Measurements from ENCODE around the gene VAV2.

VAV2 gene

DNA sequence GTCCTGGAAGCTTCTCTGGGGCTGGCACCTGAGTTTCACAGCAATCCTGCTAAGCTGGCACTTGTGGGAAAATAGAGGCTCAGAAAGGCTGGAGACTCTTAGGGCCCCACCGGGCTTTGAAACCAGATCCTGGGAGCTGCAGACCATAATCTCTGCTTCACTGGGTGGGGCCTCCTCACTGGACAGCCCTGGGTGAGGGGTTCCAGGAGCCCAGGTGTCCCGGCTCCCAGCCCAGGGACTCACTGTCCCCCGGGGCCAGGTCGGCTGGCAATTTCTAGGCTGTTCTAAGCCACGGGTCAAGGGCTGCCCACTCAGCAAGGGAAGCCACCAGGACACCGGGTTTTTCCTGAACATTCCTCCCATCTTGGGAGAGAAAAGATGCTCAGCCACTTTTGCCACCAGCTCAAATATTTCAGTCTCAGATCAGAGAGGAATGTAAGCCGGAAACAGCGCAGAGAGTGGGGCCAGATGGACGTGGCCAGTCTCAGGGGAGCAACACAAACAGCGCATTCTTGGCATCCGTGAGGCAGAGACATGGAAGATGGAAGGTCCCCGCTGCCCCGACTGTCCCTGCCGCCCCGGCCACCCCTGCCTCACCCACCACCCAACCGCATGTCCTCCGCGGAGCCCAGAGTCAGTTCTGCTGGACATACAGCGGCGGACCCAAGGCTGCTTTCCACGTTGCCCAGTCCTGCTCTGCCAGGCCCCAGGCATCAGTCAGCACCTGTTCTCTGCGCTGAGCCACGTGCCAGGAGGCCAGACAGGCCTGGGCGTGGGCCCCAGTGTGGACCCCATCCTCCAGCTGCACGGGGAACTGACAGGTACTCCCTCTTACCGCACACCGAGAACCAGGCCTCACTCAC, 72.6 kb downstream of the VAV2 start:
- in situ Hi-C loops (cut with HindIII; ENCODE audit: low pct_unique_long_range_greater_than_20kb, low sequenced_read_pairs): no loop called here
- TF ChIP-seq JUND (IDR thresholded peaks at IDR 0.05; ENCODE audit: low read depth): no peak
- DNase-seq (ENCODE audit: low read depth in 1 of 2, low spot score in 1 of 2): no peak

DNA sequence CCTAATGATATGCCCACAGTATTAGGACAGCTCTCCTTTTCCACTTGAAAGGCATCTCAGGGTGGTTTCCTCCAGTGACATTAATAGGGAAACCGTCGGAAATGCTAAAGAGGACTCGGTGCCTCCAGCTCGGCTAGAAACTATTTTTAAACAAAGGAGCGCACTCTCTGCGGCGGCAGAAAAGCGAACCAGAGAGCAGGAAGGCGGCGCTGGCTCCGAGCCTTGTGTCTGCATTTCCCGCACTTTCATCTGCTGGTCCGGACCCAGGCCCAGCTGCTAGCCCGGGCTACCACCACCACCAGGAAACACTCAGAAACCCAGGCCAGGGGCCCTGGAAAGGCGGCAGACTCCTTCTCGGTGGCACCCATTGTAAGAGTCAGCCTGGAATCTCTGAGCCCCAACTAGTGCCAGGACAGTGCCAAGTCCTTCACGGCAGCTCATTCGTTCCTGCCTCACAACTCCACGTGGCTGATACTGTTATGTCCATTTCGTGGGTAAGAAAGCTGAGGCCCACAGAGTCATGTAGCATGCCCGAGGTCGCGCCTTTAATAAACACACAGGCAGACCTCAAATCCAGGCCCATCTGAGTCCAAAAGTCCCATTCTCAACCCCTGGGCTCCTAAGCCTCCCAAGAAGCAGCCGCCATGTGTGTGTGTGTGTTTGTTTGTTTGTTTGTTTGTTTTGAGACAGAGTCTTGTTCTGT, 73.9 kb downstream of the VAV2 start:
- DNase-seq (ENCODE audit: low read depth in 1 of 2, low spot score in 1 of 2): no peak
- no peak for TF ChIP-seq JUND (IDR thresholded peaks at IDR 0.05; ENCODE audit: low read depth)
- in situ Hi-C loops (cut with HindIII; ENCODE audit: low pct_unique_long_range_greater_than_20kb, low sequenced_read_pairs): no loop called here

- no peak for DNase-seq (ENCODE audit: low read depth in 1 of 2, low spot score in 1 of 2)
- in situ Hi-C loops (cut with HindIII; ENCODE audit: low pct_unique_long_range_greater_than_20kb, low sequenced_read_pairs): no loop called here
- TF ChIP-seq JUND (IDR thresholded peaks at IDR 0.05; ENCODE audit: low read depth): no peak
Measured at GRCh38 chr9:133917375-133917774, 74.7 kb downstream of the VAV2 start.

- TF ChIP-seq JUND (IDR thresholded peaks at IDR 0.05; ENCODE audit: low read depth): no peak
- in situ Hi-C loops (cut with HindIII; ENCODE audit: low pct_unique_long_range_greater_than_20kb, low sequenced_read_pairs): no loop called here
- DNase-seq (ENCODE audit: low read depth in 1 of 2, low spot score in 1 of 2): no peak
Measured at GRCh38 chr9:133916159-133916541, 76.0 kb downstream of the VAV2 start.

DNA sequence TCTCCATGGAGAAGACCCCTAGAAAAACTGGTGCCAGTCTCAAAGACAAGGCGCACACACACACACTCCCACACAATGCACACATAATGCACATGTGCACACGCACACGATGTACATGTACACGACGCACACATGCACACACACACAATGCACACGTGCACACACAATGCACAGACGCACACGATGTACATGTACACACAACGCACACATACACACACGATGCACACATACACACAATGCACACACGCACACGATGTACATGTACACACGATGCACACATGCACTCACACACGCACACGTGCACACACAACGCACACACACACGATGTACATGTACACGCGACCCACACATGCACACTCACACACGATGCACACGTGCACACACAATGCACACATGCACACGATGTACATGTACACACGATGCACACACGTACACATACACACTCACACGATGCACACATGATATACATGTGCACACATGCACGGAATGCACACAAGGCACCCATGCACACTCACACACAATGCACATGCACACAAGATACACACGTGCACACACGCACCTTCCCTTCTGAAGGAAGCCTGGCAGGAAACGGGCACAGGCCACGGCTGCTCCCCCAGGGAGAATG, 76.5 kb downstream of the VAV2 start:
- DNase-seq (ENCODE audit: low read depth in 1 of 2, low spot score in 1 of 2): no peak
- in situ Hi-C loops (cut with HindIII; ENCODE audit: low pct_unique_long_range_greater_than_20kb, low sequenced_read_pairs): no loop called here
- TF ChIP-seq JUND (IDR thresholded peaks at IDR 0.05; ENCODE audit: low read depth): no peak

GRCh38 chr9:133914442-133915342, 77.4 kb downstream of the VAV2 start:
- no peak for DNase-seq (ENCODE audit: low read depth in 1 of 2, low spot score in 1 of 2)
- in situ Hi-C loops (cut with HindIII; ENCODE audit: low pct_unique_long_range_greater_than_20kb, low sequenced_read_pairs): no loop called here
- no peak for TF ChIP-seq JUND (IDR thresholded peaks at IDR 0.05; ENCODE audit: low read depth)

GRCh38 chr9:133913571-133914369, 78.4 kb downstream of the VAV2 start:
- no peak for TF ChIP-seq JUND (IDR thresholded peaks at IDR 0.05; ENCODE audit: low read depth)
- no peak for DNase-seq (ENCODE audit: low read depth in 1 of 2, low spot score in 1 of 2)
- in situ Hi-C loops (cut with HindIII; ENCODE audit: low pct_unique_long_range_greater_than_20kb, low sequenced_read_pairs): no loop called here

DNA sequence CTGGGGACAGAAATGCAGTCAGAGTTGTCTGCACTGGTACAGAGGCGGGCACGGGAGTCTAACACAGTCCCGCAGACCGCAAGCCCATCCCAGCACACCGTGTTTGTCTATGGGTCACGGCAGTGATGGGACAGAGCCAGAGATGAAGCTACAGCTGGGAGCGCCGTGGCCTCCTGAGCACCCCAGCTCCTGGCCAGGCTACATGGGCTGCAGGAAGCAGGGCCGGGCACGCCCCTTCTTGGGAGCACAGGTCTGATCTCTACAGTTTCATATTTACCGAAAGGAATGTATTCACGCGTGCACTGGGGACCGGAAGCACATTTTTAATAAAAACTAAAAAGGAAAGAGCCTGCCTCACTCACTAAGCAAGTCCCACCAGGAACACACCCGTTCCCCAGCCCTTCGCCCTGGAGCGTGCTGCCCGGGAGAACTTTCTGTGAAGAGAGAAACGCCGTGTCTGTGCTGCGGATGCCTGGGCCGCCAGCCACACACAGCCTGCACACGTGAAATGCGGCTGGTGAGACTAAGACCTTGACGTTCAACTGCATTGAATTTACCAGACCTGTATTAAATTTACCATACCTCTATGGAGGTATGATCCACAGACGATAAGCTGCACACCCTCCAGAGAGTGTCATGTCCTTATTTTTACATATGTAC, 81.1 kb downstream of the VAV2 start:
- no peak for TF ChIP-seq JUND (IDR thresholded peaks at IDR 0.05; ENCODE audit: low read depth)
- in situ Hi-C loops (cut with HindIII; ENCODE audit: low pct_unique_long_range_greater_than_20kb, low sequenced_read_pairs): no loop called here
- DNase-seq (ENCODE audit: low read depth in 1 of 2, low spot score in 1 of 2): no peak

DNA sequence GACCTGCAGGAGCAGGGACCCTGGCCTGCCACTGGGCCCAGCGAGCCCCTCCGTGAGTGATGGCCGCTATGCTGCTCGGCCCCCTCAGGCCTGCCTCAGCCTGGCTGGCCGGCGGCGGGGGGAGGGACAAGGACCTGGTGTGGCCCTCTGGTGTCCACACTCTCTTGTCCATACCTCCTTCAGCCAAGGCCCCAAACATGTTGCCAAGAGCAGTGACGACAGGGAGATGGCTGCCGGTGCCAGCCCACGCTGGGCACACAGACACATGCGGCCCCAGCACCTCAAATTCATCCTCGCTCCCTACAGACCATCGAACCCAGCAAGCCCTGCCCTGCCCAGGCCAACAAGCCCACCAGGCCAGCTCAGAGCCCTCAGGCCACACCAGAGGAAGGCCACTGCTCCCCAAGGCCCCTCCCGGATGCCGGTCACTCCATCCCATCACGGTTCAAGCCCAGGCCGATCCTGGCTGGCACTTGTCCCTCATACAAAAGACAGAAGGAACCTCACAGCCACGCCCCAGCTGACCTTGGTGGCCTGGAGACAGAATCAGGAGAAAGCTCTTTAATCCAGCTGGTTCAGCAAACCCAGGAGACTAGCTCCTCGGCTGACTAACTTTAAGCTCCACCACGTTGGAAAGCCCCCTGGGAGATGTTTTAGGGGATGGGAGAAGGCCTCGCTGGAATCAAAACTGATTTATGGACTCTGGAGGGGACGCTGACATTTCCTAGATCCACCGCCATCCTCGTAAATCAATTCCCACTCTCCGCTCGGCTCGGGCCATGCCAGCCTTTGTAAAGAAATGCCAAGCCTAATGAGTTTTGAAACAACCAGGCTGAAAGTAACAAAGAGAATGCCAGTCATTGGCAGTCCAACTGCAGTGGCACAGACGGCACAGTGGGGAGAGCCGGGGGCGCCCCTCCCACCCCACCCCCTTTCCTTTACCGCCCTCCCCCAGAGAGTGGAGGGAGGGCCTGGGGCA, 84.9 kb downstream of the VAV2 start:
- no peak for TF ChIP-seq JUND (IDR thresholded peaks at IDR 0.05; ENCODE audit: low read depth)
- DNase-seq (ENCODE audit: low read depth in 1 of 2, low spot score in 1 of 2): no peak
- in situ Hi-C loops (cut with HindIII; ENCODE audit: low pct_unique_long_range_greater_than_20kb, low sequenced_read_pairs): no loop called here

DNA sequence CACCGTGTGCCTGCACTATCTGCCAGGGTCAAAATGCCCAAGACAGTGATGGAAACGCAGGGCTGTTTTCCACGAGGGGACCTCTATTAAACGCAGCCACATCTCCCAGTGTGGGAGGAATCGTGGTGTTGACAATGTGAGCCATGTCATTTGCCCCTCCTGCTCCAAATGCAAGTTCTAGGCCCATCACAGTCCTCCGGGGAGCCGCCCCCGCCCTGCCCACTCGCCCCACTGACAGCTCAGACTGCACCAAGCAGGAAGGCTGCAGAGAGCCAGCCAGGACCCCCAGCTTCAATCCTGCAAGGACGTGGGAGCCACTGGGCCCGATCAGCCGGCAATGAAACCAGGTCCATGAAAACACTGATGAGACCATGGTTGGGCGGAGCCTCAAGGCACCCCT, 85.9 kb downstream of the VAV2 start:
- DNase-seq (ENCODE audit: low read depth in 1 of 2, low spot score in 1 of 2): no peak
- in situ Hi-C loops (cut with HindIII; ENCODE audit: low pct_unique_long_range_greater_than_20kb, low sequenced_read_pairs): no loop called here
- TF ChIP-seq JUND (IDR thresholded peaks at IDR 0.05; ENCODE audit: low read depth): no peak
